IPS-18c (cell line): ENCODE data around the gene SLC27A5.
"Not testable (repeated sequence)": the region's sequence is repeated elsewhere in the genome, so short reads cannot be mapped to it uniquely, and the experiment has no call there.

Experiments
- H3K4me3 ChIP-seq: 2 replicates; pipeline ENCODE4 v1.7.0; 2013; ENCODE audit warnings: low read depth, mild to moderate bottlenecking, low read length, moderate library complexity; ENCODE audit not compliant: insufficient read depth
- H3K9me3 ChIP-seq: one replicate; pipeline ENCODE4 v1.6.1; 2013; ENCODE audit warnings: mild to moderate bottlenecking, low read length, moderate library complexity; ENCODE audit not compliant: control insufficient read depth, insufficient read depth

Gene SLC27A5

GRCh38 chr19:58480481-58480830, 31.3 kb downstream of the SLC27A5 start:
- H3K4me3 ChIP-seq: no peak overlapping the region

GRCh38 chr19:58479736-58480480, 31.9 kb downstream of the SLC27A5 start:
- Histone ChIP-seq H3K9me3 (no peaks in the 10 kb centered on the region), H3K4me3 (no peak overlapping the region)

More at GRCh38 chr19:58480481-58480830, 31.3 kb downstream of the SLC27A5 start:
- H3K9me3 ChIP-seq: no peaks in the 10 kb centered on the region

- Histone ChIP-seq H3K4me3 (no peak overlapping the region), H3K9me3 (no peaks in the 10 kb centered on the region)
Measured at GRCh38 chr19:58479303-58479702, 32.5 kb downstream of the SLC27A5 start.

GRCh38 chr19:58477871-58478270, 33.9 kb downstream of the SLC27A5 start:
- Histone ChIP-seq H3K4me3 (no peak overlapping the region), H3K9me3 (no peaks in the 10 kb centered on the region)

- H3K4me3 ChIP-seq: peak overlapping the region; percentile 64; the same call in 1 of the 2 replicates
- no peaks in the 10 kb centered on the region for H3K9me3 ChIP-seq
Measured at GRCh38 chr19:58477130-58477529, 34.7 kb downstream of the SLC27A5 start.

- no peaks in the 10 kb centered on the region for H3K9me3 ChIP-seq
- H3K4me3 ChIP-seq: peak overlapping the region; percentile 64
Measured at GRCh38 chr19:58476498-58477015, 35.2 kb downstream of the SLC27A5 start.

- peak within 1 kb of the TSS; percentile 64 for H3K4me3 ChIP-seq
- H3K9me3 ChIP-seq: no peaks in the 10 kb centered on the region
Measured at GRCh38 chr19:58475714-58476497, 35.9 kb downstream of the SLC27A5 start, which contains the start of gene ZNF446. Gene ZNF446 (plus strand): TSS chr19:58476352. CDS start chr19:58477219, 867 bp downstream.

GRCh38 chr19:58474997-58475713, 36.6 kb downstream of the SLC27A5 start:
- Histone ChIP-seq H3K4me3 (peak overlapping the region; percentile 64), H3K9me3 (no peaks in the 10 kb centered on the region)

GRCh38 chr19:58474291-58474996, 37.3 kb downstream of the SLC27A5 start:
- no peak overlapping the region for H3K4me3 ChIP-seq

GRCh38 chr19:58473775-58474174, 38.0 kb downstream of the SLC27A5 start:
- Histone ChIP-seq H3K4me3 (no peak overlapping the region), H3K9me3 (no peaks in the 10 kb centered on the region)

More at GRCh38 chr19:58474291-58474996, 37.3 kb downstream of the SLC27A5 start:
- H3K9me3 ChIP-seq: no peaks in the 10 kb centered on the region

- Histone ChIP-seq H3K9me3 (no peaks in the 10 kb centered on the region), H3K4me3 (no peak overlapping the region)
Measured at GRCh38 chr19:58471736-58472135, 40.1 kb downstream of the SLC27A5 start.

GRCh38 chr19:58470837-58471543, 40.8 kb downstream of the SLC27A5 start:
- H3K9me3 ChIP-seq, H3K4me3 ChIP-seq: not testable (repeated sequence)

GRCh38 chr19:58469241-58470013, 42.4 kb downstream of the SLC27A5 start:
- Histone ChIP-seq H3K9me3 (no peaks in the 10 kb centered on the region), H3K4me3 (no peak overlapping the region)

- Histone ChIP-seq H3K9me3 (peaks cover 2% of the 10 kb centered on the region), H3K4me3 (no peak overlapping the region)
Measured at GRCh38 chr19:58468216-58468839, 43.5 kb downstream of the SLC27A5 start.
